ENCODE measurements around the gene WDR43. TPM values are rescaled to one million over a fixed set of nuclear protein-coding genes. Genes with fewer than 3 reads are reported as not detected.

Gene WDR43
- total RNA-seq, 4 donors from 2014 or later: 25.3 to 43.7 (median 30.4) TPM

GRCh38 chr2:28895189-28895893 is 874 bp downstream of the WDR43 start:
- Histone ChIP-seq H3K9me3 (no peaks in the 10 kb centered on the region), H3K27me3 (no peaks in the 10 kb centered on the region), H3K4me1 (peaks cover 31 to 44% of the 10 kb centered on the region in 2 donors), H3K4me3 (replicated peaks in 1 of 3) (peak overlapping the region; percentile 28 to 92 (median 92)), H3K27ac (peak overlapping the region in 2 of 3 donors; percentile 63 to 66), H3K36me3 (no peaks in the 10 kb centered on the region)
- TF ChIP-seq, protein P1, sequence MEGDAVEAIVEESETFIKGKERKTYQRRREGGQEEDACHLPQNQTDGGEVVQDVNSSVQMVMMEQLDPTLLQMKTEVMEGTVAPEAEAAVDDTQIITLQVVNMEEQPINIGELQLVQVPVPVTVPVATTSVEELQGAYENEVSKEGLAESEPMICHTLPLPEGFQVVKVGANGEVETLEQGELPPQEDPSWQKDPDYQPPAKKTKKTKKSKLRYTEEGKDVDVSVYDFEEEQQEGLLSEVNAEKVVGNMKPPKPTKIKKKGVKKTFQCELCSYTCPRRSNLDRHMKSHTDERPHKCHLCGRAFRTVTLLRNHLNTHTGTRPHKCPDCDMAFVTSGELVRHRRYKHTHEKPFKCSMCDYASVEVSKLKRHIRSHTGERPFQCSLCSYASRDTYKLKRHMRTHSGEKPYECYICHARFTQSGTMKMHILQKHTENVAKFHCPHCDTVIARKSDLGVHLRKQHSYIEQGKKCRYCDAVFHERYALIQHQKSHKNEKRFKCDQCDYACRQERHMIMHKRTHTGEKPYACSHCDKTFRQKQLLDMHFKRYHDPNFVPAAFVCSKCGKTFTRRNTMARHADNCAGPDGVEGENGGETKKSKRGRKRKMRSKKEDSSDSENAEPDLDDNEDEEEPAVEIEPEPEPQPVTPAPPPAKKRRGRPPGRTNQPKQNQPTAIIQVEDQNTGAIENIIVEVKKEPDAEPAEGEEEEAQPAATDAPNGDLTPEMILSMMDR (IDR thresholded peaks at IDR 0.05): no peak
- TF ChIP-seq POLR2A (IDR thresholded peaks at IDR 0.05): no peak
- WGBS, 2 donors: 1% methylated on average over 15 to 18 of the region's 19 CpGs
- DNase-seq: peak; percentile 9 to 34
- intact Hi-C loops (cut with DNase I): no loop called here

DNA sequence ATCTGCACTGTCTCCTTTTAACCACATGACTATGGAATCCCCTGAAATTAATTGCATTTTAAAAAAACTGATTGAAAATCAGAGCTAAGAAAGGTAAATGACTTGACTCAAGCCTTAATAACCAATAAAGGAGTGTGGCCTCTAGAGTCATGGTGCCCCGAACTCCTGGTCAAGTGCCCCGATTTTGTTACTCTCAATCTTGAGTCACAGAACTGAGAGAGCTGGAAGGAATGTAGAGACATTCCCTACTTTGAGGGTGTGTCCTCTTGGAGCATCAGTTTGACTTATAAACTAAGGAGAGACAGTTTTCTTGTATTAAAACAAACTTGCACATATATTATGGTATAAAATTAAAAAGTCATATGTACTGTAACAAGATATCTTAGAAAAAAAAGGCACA is 2.4 kb downstream of the WDR43 start:
- Histone ChIP-seq H3K27ac (no peak overlapping the region), H3K27me3 (no peaks in the 10 kb centered on the region), H3K4me3 (replicated peaks in 1 of 3) (no peak overlapping the region), H3K9me3 (no peaks in the 10 kb centered on the region), H3K4me1 (peaks cover 31 to 44% of the 10 kb centered on the region in 2 donors), H3K36me3 (no peaks in the 10 kb centered on the region)
- WGBS, 2 donors: 39 to 61% methylated on average over 2 of the region's 2 CpGs
- TF ChIP-seq POLR2A (IDR thresholded peaks at IDR 0.05): no peak
- TF ChIP-seq, protein P1 (IDR thresholded peaks at IDR 0.05): no peak
- DNase-seq: no peak
- intact Hi-C loops (cut with DNase I): no loop called here

DNA sequence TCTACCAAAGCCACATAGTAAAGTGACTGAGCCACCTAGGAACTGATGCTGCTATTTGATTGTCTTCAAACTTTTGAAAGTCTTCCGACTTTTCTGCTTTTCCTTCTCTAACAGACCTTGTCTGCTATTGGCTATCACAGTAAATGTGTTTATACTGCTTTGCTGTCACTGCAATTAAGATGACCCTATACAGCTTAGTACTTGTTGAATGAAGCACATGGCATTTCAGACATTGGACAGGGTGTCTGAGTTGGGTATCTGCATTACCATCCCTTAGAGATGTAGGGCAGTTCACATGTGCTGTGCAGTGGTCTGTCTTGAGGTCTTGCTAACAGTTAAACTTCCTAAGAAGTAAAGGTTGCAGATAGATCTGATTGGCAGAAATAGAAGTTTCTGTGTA is 3.6 kb downstream of the WDR43 start:
- Histone ChIP-seq H3K27ac (no peak overlapping the region), H3K9me3 (no peaks in the 10 kb centered on the region), H3K4me3 (replicated peaks in 1 of 3) (no peak overlapping the region), H3K36me3 (peaks cover 5 to 9% of the 10 kb centered on the region in 2 donors), H3K27me3 (no peaks in the 10 kb centered on the region), H3K4me1 (peaks cover 31 to 44% of the 10 kb centered on the region in 2 donors)
- 74 to 76% methylated on average over 1 of the region's 1 CpG for WGBS, 2 donors
- TF ChIP-seq POLR2A (IDR thresholded peaks at IDR 0.05): no peak
- TF ChIP-seq, protein P1 (IDR thresholded peaks at IDR 0.05): no peak
- DNase-seq: no peak
- intact Hi-C loops (cut with DNase I): no loop called here

GRCh38 chr2:28901202-28901601 is 6.7 kb downstream of the WDR43 start:
- no peaks in the 10 kb centered on the region for H3K27me3 ChIP-seq
- H3K4me1 ChIP-seq: peaks cover 24 to 33% of the 10 kb centered on the region in 2 donors
- TF ChIP-seq, protein P1 (IDR thresholded peaks at IDR 0.05): no peak
- no peak for TF ChIP-seq POLR2A (IDR thresholded peaks at IDR 0.05)
- peaks cover 5 to 10% of the 10 kb centered on the region in 2 donors for H3K36me3 ChIP-seq
- no peak overlapping the region for H3K27ac ChIP-seq
- no peaks in the 10 kb centered on the region for H3K9me3 ChIP-seq
- H3K4me3 ChIP-seq (replicated peaks in 1 of 3): no peak overlapping the region
- DNase-seq: no peak
- WGBS, 2 donors: 62 to 63% methylated on average over 2 of the region's 2 CpGs
- intact Hi-C loops (cut with DNase I): no loop called here

DNA sequence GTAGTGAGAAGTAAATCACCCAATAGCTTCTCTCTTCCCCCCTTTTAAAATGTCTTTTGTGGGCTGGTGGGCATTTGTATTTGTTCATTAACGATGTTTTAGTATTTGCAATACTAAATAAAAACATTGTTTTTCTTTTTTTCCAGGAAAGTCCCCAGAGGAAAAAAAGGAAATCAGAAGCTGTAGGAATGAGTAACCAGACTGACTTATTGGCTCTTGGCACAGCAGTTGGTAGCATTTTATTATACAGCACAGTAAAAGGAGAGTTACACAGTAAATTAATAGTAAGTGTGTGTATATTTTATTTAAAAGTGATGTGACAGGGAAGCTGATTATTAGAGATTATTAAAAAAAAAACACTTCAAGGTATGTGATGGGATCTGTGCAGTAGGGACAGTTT is 7.4 kb downstream of the WDR43 start:
- peaks cover 20 to 26% of the 10 kb centered on the region in 2 donors for H3K4me1 ChIP-seq
- no peak overlapping the region for H3K27ac ChIP-seq
- intact Hi-C loops (cut with DNase I): no loop called here
- H3K36me3 ChIP-seq: peaks cover 8 to 16% of the 10 kb centered on the region in 2 donors
- no peaks in the 10 kb centered on the region for H3K9me3 ChIP-seq
- WGBS, 2 donors: 70 to 76% methylated on average over 1 of the region's 1 CpG
- H3K27me3 ChIP-seq: no peaks in the 10 kb centered on the region
- no peak for DNase-seq
- no peak overlapping the region for H3K4me3 ChIP-seq (replicated peaks in 1 of 3)
- TF ChIP-seq, protein P1 (IDR thresholded peaks at IDR 0.05): no peak
- no peak for TF ChIP-seq POLR2A (IDR thresholded peaks at IDR 0.05)

All from thyroid gland (tissue), 4 donors.